CD14-positive monocyte (primary cell): ENCODE measurements around the gene CTXN1. TPM values are rescaled to one million over a fixed set of nuclear protein-coding genes. Genes with fewer than 3 reads are reported as not detected.

Source experiments
- DNase-seq, 3 donors: peaks; one replicate each; pipeline ENCODE4 v3.0.0-alpha.2; 2011 to 2022
- H2AFZ ChIP-seq: 2 replicates; pipeline ENCODE4 v1.6.0; 2012; ENCODE audit warnings: mild to moderate bottlenecking, low read depth, low read length, inconsistent platforms; ENCODE audit not compliant: insufficient read depth, poor library complexity, severe bottlenecking
- H3K27ac ChIP-seq, 2 donors: 1 replicate in 1 of 2; 2 replicates in 1 of 2; pipeline ENCODE4 v1.5.1; 2012 to 2013; ENCODE audit warnings: low read length in 2 of 2, control low read depth in 1 of 2, inconsistent platforms in 1 of 2, low read depth in 1 of 2, mild to moderate bottlenecking in 1 of 2
- H3K27me3 ChIP-seq, 2 donors: one replicate each; pipeline versions ENCODE4 v1.6.0 to v1.6.1; 2011 to 2013; ENCODE audit warnings: low read length in 2 of 2; ENCODE audit not compliant: control insufficient read depth in 2 of 2, insufficient read depth in 2 of 2
- H3K36me3 ChIP-seq, 2 donors: replicated peaks in 1 of 2; 1 replicate in 1 of 2; 2 replicates in 1 of 2; pipeline versions ENCODE4 v1.5.1 to v1.6.1; 2012 to 2013; ENCODE audit warnings: low read length in 2 of 2, control low read depth in 1 of 2, inconsistent platforms in 1 of 2, mild to moderate bottlenecking in 1 of 2; ENCODE audit not compliant: insufficient read depth in 2 of 2, control insufficient read depth in 1 of 2
- H3K4me1 ChIP-seq, 2 donors: 1 replicate in 1 of 2; 2 replicates in 1 of 2; pipeline versions ENCODE4 v1.5.1 to v1.6.1; 2012 to 2013; ENCODE audit warnings: low read length in 2 of 2, control low read depth in 1 of 2, inconsistent platforms in 1 of 2, mild to moderate bottlenecking in 1 of 2, moderate library complexity in 1 of 2; ENCODE audit not compliant: insufficient read depth in 2 of 2, control insufficient read depth in 1 of 2
- H3K4me2 ChIP-seq: replicated peaks from 2 replicates; pipeline ENCODE3; 2012; ENCODE audit warnings: low read length, moderate library complexity, mild to moderate bottlenecking; ENCODE audit not compliant: poor library complexity, severe bottlenecking; ENCODE audit errors: extremely low read depth
- H3K4me3 ChIP-seq, 3 experiments: fragments of 200-600 bp in 1 of 3; sonication (generic) in 1 of 3; replicated peaks in 1 of 3; 1 replicate in 2 of 3; 2 replicates in 1 of 3; pipeline ENCODE4 v1.5.1; 2011 to 2013; ENCODE audit warnings: low read length in 3 of 3, mild to moderate bottlenecking in 3 of 3, control low read depth in 2 of 3, low read depth in 2 of 3, inconsistent platforms in 1 of 3, moderate library complexity in 1 of 3
- H3K79me2 ChIP-seq: 2 replicates; pipeline ENCODE4 v1.6.0; 2012; ENCODE audit warnings: mild to moderate bottlenecking, control low read depth, inconsistent platforms, low read length, moderate library complexity; ENCODE audit not compliant: insufficient read depth
- H3K9ac ChIP-seq: 2 replicates; pipeline ENCODE4 v1.6.0; 2017; ENCODE audit warnings: low read length, mild to moderate bottlenecking; ENCODE audit not compliant: insufficient read depth, poor library complexity, severe bottlenecking
- H3K9me3 ChIP-seq, 2 donors: replicated peaks in 1 of 2; 1 replicate in 1 of 2; 2 replicates in 1 of 2; pipeline versions ENCODE4 v1.5.1 to v1.6.1; 2012 to 2013; ENCODE audit warnings: low read length in 2 of 2, control low read depth in 1 of 2; ENCODE audit not compliant: control insufficient read depth in 1 of 2, insufficient read depth in 1 of 2
- H4K20me1 ChIP-seq: 2 replicates; pipeline ENCODE4 v1.6.0; 2012; ENCODE audit warnings: mild to moderate bottlenecking, low read length, control low read depth, moderate library complexity; ENCODE audit not compliant: insufficient read depth
- H3K27ac Mint-ChIP-seq, 7 donors: one replicate each; pipeline ENCODE4 v1.8.0; 2020; ENCODE audit warnings: mild to moderate bottlenecking in 7 of 7, mixed read lengths in 7 of 7, moderate library complexity in 6 of 7, inconsistent platforms in 2 of 7
- H3K27me3 Mint-ChIP-seq, 3 donors: one replicate each; pipeline ENCODE4 v1.8.0; 2021 to 2022; ENCODE audit warnings: low read depth in 3 of 3, mild to moderate bottlenecking in 3 of 3, mixed read lengths in 3 of 3, moderate library complexity in 3 of 3, inconsistent platforms in 1 of 3
- H3K36me3 Mint-ChIP-seq, 2 donors: one replicate each; pipeline ENCODE4 v1.8.0; 2020; ENCODE audit warnings: mixed read lengths in 2 of 2, inconsistent platforms in 1 of 2, mild to moderate bottlenecking in 1 of 2
- H3K4me1 Mint-ChIP-seq: one replicate; pipeline ENCODE4 v1.8.0; 2020; ENCODE audit warnings: mild to moderate bottlenecking, mixed read lengths
- H3K4me3 Mint-ChIP-seq, 2 donors: one replicate each; pipeline ENCODE4 v1.8.0; 2020; ENCODE audit warnings: mild to moderate bottlenecking in 2 of 2, mixed read lengths in 2 of 2, moderate library complexity in 1 of 2
- H3K9me3 Mint-ChIP-seq, 7 donors: one replicate each; pipeline ENCODE4 v1.8.0; 2020 to 2022; ENCODE audit warnings: mixed read lengths in 7 of 7, mild to moderate bottlenecking in 6 of 7, moderate library complexity in 6 of 7, inconsistent platforms in 2 of 7
- CTCF ChIP-seq: fragments of 200-600 bp; IDR thresholded peaks from one replicate; pipeline ENCODE4 v1.8.0; 2022; ENCODE audit warnings: antibody characterized with exemption, mild to moderate bottlenecking
- WGBS: methylation state at CpG from one replicate; pipeline ENCODE4 v1.1.5; 2013; ENCODE audit warnings: missing lambda C conversion rate; ENCODE audit not compliant: insufficient coverage; 5-methylcytosine and 5-hydroxymethylcytosine counted together
- intact Hi-C, 2 donors: fragments of 100-400 bp; cut with micrococcal nuclease; formaldehyde crosslinking; loops; one replicate each; pipeline versions ENCODE4 v1.15.0 to v1.15.1; 2023
- polyA plus RNA-seq, 3 donors: library from polyadenylated mRNA; depleted of rRNA in 1 of 3; unstranded in 2 of 3; stranded (reverse) in 1 of 3; fragments of 300-500 nt in 2 of 3; fragments of >200 nt in 1 of 3; fragmentation: Illumina TruSeq in 2 of 3; gene quantifications; 1 replicate in 2 of 3; 2 replicates in 1 of 3; pipeline ENCODE4 v1.2.3, GENCODE V29; 2012 to 2021

CTXN1 gene
- polyA plus RNA-seq, 3 donors: not detected

- peaks cover 9 to 17% (median 13%) of the 10 kb centered on the region in 3 donors for H3K27me3 Mint-ChIP-seq
- H3K4me1 Mint-ChIP-seq: peaks cover 6% of the 10 kb centered on the region
- Histone ChIP-seq H3K36me3 (peaks cover 35 to 39% of the 10 kb centered on the region in 2 donors), H2AFZ (no peak overlapping the region), H3K4me1 (peaks cover 6 to 17% of the 10 kb centered on the region in 2 donors), H3K79me2 (no peaks in the 10 kb centered on the region), H3K4me2 (no peak overlapping the region), H4K20me1 (peaks cover 4% of the 10 kb centered on the region), H3K4me3 (no peak overlapping the region), H3K9ac (no peak overlapping the region), H3K27me3 (no peaks in the 10 kb centered on the region), H3K9me3 (no peaks in the 10 kb centered on the region), H3K27ac (no peak overlapping the region)
- 60% methylated on average over 19 of the region's 24 CpGs for WGBS
- TF ChIP-seq CTCF: peak; percentile 57
- intact Hi-C loops: loop anchor here in 1 of 2 donors (10.0 kb wide), 1 partner anchor 1886 kb away; the partner anchor contains the start of gene FBXL12
- H3K36me3 Mint-ChIP-seq: peaks cover 31 to 43% of the 10 kb centered on the region in 2 donors
- H3K9me3 Mint-ChIP-seq: peaks cover 0 to 2% (median 1%) of the 10 kb centered on the region in 7 donors
- no peak overlapping the region for H3K4me3 Mint-ChIP-seq
- peak; percentile 34 to 67 (median 44) for DNase-seq
- peak overlapping the region in 4 of 7 donors; percentile 41 to 82 (median 58) for H3K27ac Mint-ChIP-seq
Observed at GRCh38 chr19:7928741-7929701, 3.1 kb upstream of the CTXN1 start.

GRCh38 chr19:7928334-7928706 is 2.4 kb upstream of the CTXN1 start:
- H3K4me1 Mint-ChIP-seq: peaks cover 6% of the 10 kb centered on the region
- no peak overlapping the region for H3K4me3 Mint-ChIP-seq

More at GRCh38 chr19:7928334-7928706, 2.4 kb upstream of the CTXN1 start:
- Histone ChIP-seq H3K36me3 (peaks cover 28 to 32% of the 10 kb centered on the region in 2 donors), H3K27ac (no peak overlapping the region), H3K9ac (no peak overlapping the region), H3K4me2 (no peak overlapping the region), H3K27me3 (no peaks in the 10 kb centered on the region), H3K79me2 (no peaks in the 10 kb centered on the region), H3K9me3 (no peaks in the 10 kb centered on the region), H3K4me1 (peaks cover 6 to 17% of the 10 kb centered on the region in 2 donors), H4K20me1 (peaks cover 4% of the 10 kb centered on the region), H3K4me3 (no peak overlapping the region), H2AFZ (no peak overlapping the region)
- no peak for TF ChIP-seq CTCF
- no peak for DNase-seq
- peaks cover 0 to 2% (median 1%) of the 10 kb centered on the region in 7 donors for H3K9me3 Mint-ChIP-seq
- peaks cover 26 to 37% of the 10 kb centered on the region in 2 donors for H3K36me3 Mint-ChIP-seq
- 100% methylated on average over 4 of the region's 9 CpGs for WGBS
- peaks cover 13 to 19% (median 13%) of the 10 kb centered on the region in 3 donors for H3K27me3 Mint-ChIP-seq
- H3K27ac Mint-ChIP-seq: peak overlapping the region in 2 of 7 donors; percentile 64 to 68
- intact Hi-C loops: loop anchor here in 1 of 2 donors (10.0 kb wide), 1 partner anchor 1886 kb away; the partner anchor contains the start of gene FBXL12
